ENCODE results near the gene LMBR1.

The LMBR1 gene

GRCh38 chr7:156684251-156684650 is 208.7 kb downstream of the LMBR1 start:
- no peak overlapping the region for H3K4me3 ChIP-seq (IDR thresholded peaks at IDR 0.05; ENCODE audit: insufficient read depth, low read depth, low read length)
- TF ChIP-seq CTCF (conservative IDR thresholded peaks at IDR 0.05; ENCODE audit: low read depth, low read length): no peak
- no peaks in the 10 kb centered on the region for H4K20me1 ChIP-seq (ENCODE audit: insufficient read depth)
- H3K27me3 ChIP-seq (ENCODE audit: insufficient read depth, low read depth): no peaks in the 10 kb centered on the region
- no peaks in the 10 kb centered on the region for H3K4me1 ChIP-seq (ENCODE audit: low read depth, poor library complexity, severe bottlenecking)
- H3K27ac ChIP-seq: no peak overlapping the region
- no peaks in the 10 kb centered on the region for H3K79me2 ChIP-seq (ENCODE audit: insufficient read depth, low read depth)
- no peak overlapping the region for H3K4me2 ChIP-seq
- H2AFZ ChIP-seq (ENCODE audit: low read depth): no peak overlapping the region
- no peaks in the 10 kb centered on the region for H3K36me3 ChIP-seq (ENCODE audit: insufficient read depth)
- no peak overlapping the region for H3K9ac ChIP-seq

GRCh38 chr7:156682928-156683327 is 210.1 kb downstream of the LMBR1 start:
- Histone ChIP-seq H2AFZ (ENCODE audit: low read depth) (no peak overlapping the region), H3K36me3 (ENCODE audit: insufficient read depth) (no peaks in the 10 kb centered on the region), H3K79me2 (ENCODE audit: insufficient read depth, low read depth) (no peaks in the 10 kb centered on the region), H4K20me1 (ENCODE audit: insufficient read depth) (no peaks in the 10 kb centered on the region), H3K4me1 (ENCODE audit: low read depth, poor library complexity, severe bottlenecking) (no peaks in the 10 kb centered on the region), H3K27me3 (ENCODE audit: insufficient read depth, low read depth) (no peaks in the 10 kb centered on the region), H3K27ac (no peak overlapping the region), H3K4me2 (no peak overlapping the region), H3K9ac (no peak overlapping the region), H3K4me3 (IDR thresholded peaks at IDR 0.05; ENCODE audit: insufficient read depth, low read depth, low read length) (no peak overlapping the region)
- no peak for TF ChIP-seq CTCF (conservative IDR thresholded peaks at IDR 0.05; ENCODE audit: low read depth, low read length)

GRCh38 chr7:156680281-156680680 is 212.7 kb downstream of the LMBR1 start:
- Histone ChIP-seq H3K27me3 (ENCODE audit: insufficient read depth, low read depth) (no peaks in the 10 kb centered on the region), H2AFZ (ENCODE audit: low read depth) (no peak overlapping the region), H3K27ac (no peak overlapping the region), H3K36me3 (ENCODE audit: insufficient read depth) (peaks cover 8% of the 10 kb centered on the region; the same call in 1 of the 2 replicates), H3K4me1 (ENCODE audit: low read depth, poor library complexity, severe bottlenecking) (no peaks in the 10 kb centered on the region), H3K79me2 (ENCODE audit: insufficient read depth, low read depth) (no peaks in the 10 kb centered on the region), H3K4me3 (IDR thresholded peaks at IDR 0.05; ENCODE audit: insufficient read depth, low read depth, low read length) (no peak overlapping the region), H4K20me1 (ENCODE audit: insufficient read depth) (no peaks in the 10 kb centered on the region), H3K4me2 (no peak overlapping the region), H3K9ac (no peak overlapping the region)
- TF ChIP-seq CTCF (conservative IDR thresholded peaks at IDR 0.05; ENCODE audit: low read depth, low read length): no peak

GRCh38 chr7:156677374-156678054 is 215.5 kb downstream of the LMBR1 start:
- H3K4me2 ChIP-seq: no peak overlapping the region
- no peaks in the 10 kb centered on the region for H3K27me3 ChIP-seq (ENCODE audit: insufficient read depth, low read depth)
- H2AFZ ChIP-seq (ENCODE audit: low read depth): no peak overlapping the region
- H3K9ac ChIP-seq: no peak overlapping the region
- H3K27ac ChIP-seq: no peak overlapping the region
- no peaks in the 10 kb centered on the region for H3K4me1 ChIP-seq (ENCODE audit: low read depth, poor library complexity, severe bottlenecking)
- peaks cover 13% of the 10 kb centered on the region; the same call in 1 of the 2 replicates for H3K36me3 ChIP-seq (ENCODE audit: insufficient read depth)
- H3K79me2 ChIP-seq (ENCODE audit: insufficient read depth, low read depth): no peaks in the 10 kb centered on the region
- no peaks in the 10 kb centered on the region for H4K20me1 ChIP-seq (ENCODE audit: insufficient read depth)
- H3K4me3 ChIP-seq (IDR thresholded peaks at IDR 0.05; ENCODE audit: insufficient read depth, low read depth, low read length): no peak overlapping the region
- TF ChIP-seq CTCF (conservative IDR thresholded peaks at IDR 0.05; ENCODE audit: low read depth, low read length): no peak

Data from KMS-11 (cell line).